RWPE2 (cell line): ENCODE results near the gene MEG3.

Experiments used
- ATAC-seq: fragments of 200-7000 bp; cut with Tn5 transposase; 3 replicates; pipeline ENCODE4 v1.9.1; 2021; ENCODE audit warnings: low read depth
- DNase-seq: peaks from one replicate; pipeline ENCODE4 v3.0.0-alpha.2; 2020; ENCODE audit warnings: low spot score
- H3K27ac ChIP-seq: fragments of 450-650 bp; 2 replicates; pipeline ENCODE4 v1.5.1; 2017; ENCODE audit warnings: mild to moderate bottlenecking; ENCODE audit not compliant: poor library complexity, severe bottlenecking
- H3K27me3 ChIP-seq: fragments of 250-450 bp; sonication (Bioruptor Pico); 2 replicates; pipeline ENCODE4 v1.5.1; 2021; ENCODE audit warnings: mild to moderate bottlenecking, moderate library complexity; ENCODE audit not compliant: insufficient read depth, poor library complexity, severe bottlenecking
- H3K36me3 ChIP-seq: fragments of 250-450 bp; sonication (Bioruptor Pico); 2 replicates; pipeline ENCODE4 v1.5.1; 2020; ENCODE audit warnings: low read depth, mild to moderate bottlenecking, moderate library complexity
- H3K4me1 ChIP-seq: fragments of 250-450 bp; sonication (Bioruptor Pico); 2 replicates; pipeline ENCODE4 v1.5.1; 2021; ENCODE audit warnings: mild to moderate bottlenecking, moderate library complexity; ENCODE audit not compliant: insufficient read depth, poor library complexity, severe bottlenecking
- H3K4me3 ChIP-seq: fragments of 250-450 bp; sonication (Bioruptor Pico); 2 replicates; pipeline ENCODE4 v1.5.1; 2021; ENCODE audit warnings: mild to moderate bottlenecking, moderate library complexity; ENCODE audit not compliant: severe bottlenecking
- H3K9me3 ChIP-seq: fragments of 250-450 bp; sonication (Bioruptor Pico); 2 replicates; pipeline ENCODE4 v1.5.1; 2021; ENCODE audit warnings: mild to moderate bottlenecking, moderate library complexity; ENCODE audit not compliant: severe bottlenecking
- TF ChIP-seq, protein P1 (sequence below): fragments of 450-650 bp; IDR thresholded peaks from one replicate; pipeline ENCODE4 v1.5.1; 2017; ENCODE audit warnings: mild to moderate bottlenecking, moderate library complexity; ENCODE audit not compliant: poor library complexity, severe bottlenecking

Gene MEG3

DNA sequence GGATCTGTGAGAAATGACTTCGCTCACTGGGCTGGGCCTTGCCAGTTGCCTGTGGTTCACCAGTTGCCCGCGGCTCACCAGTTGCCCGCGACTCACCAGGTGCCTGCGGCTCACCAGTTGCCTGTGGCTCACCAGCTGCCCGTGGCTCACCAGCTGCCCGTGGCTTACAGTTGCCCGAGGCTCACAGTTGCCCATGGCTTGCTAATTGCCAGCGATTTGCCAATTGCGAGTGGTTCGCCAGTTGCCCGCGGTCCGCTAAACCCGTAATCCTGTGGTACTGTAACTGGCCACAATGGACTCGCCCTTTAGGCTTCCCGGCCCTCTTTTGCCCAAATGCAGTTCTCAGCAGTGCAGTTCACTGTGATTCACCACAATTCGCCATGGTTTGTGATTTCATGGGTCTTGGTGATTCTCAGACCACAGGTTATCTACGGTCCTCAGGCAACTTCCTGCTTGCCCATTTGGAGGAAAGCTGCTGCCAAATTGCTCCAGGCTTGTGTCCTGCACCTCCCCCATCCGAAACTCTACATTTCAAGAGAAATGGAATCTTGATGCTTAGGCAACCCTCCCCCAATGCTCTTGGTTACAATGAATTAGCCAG, 15.0 kb upstream of the MEG3 start:
- no peak overlapping the region for H3K4me3 ChIP-seq
- DNase-seq, result no peak
- no peaks in the 10 kb centered on the region for H3K4me1 ChIP-seq
- no peak for ATAC-seq
- H3K36me3 ChIP-seq, result no peaks in the 10 kb centered on the region
- H3K9me3 ChIP-seq, result peaks cover 13% of the 10 kb centered on the region
- H3K27ac ChIP-seq, result no peak overlapping the region
- no peaks in the 10 kb centered on the region for H3K27me3 ChIP-seq
- TF ChIP-seq, protein P1, sequence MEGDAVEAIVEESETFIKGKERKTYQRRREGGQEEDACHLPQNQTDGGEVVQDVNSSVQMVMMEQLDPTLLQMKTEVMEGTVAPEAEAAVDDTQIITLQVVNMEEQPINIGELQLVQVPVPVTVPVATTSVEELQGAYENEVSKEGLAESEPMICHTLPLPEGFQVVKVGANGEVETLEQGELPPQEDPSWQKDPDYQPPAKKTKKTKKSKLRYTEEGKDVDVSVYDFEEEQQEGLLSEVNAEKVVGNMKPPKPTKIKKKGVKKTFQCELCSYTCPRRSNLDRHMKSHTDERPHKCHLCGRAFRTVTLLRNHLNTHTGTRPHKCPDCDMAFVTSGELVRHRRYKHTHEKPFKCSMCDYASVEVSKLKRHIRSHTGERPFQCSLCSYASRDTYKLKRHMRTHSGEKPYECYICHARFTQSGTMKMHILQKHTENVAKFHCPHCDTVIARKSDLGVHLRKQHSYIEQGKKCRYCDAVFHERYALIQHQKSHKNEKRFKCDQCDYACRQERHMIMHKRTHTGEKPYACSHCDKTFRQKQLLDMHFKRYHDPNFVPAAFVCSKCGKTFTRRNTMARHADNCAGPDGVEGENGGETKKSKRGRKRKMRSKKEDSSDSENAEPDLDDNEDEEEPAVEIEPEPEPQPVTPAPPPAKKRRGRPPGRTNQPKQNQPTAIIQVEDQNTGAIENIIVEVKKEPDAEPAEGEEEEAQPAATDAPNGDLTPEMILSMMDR, result no peak

GRCh38 chr14:100813291-100813690, 12.6 kb upstream of the MEG3 start:
- TF ChIP-seq, protein P1, result no peak
- no peaks in the 10 kb centered on the region for H3K27me3 ChIP-seq

GRCh38 chr14:100815478-100816285, 10.2 kb upstream of the MEG3 start:
- TF ChIP-seq, protein P1, result no peak
- H3K4me3 ChIP-seq, result no peak overlapping the region
- no peak; the same call in 2 of the 3 replicates for ATAC-seq
- no peaks in the 10 kb centered on the region for H3K27me3 ChIP-seq
- no peak for DNase-seq
- no peaks in the 10 kb centered on the region for H3K4me1 ChIP-seq
- H3K27ac ChIP-seq, result no peak overlapping the region
- H3K9me3 ChIP-seq, result peaks cover 3% of the 10 kb centered on the region
- H3K36me3 ChIP-seq, result no peaks in the 10 kb centered on the region

More at GRCh38 chr14:100813291-100813690, 12.6 kb upstream of the MEG3 start:
- no peak overlapping the region for H3K4me3 ChIP-seq
- H3K4me1 ChIP-seq, result no peaks in the 10 kb centered on the region
- H3K27ac ChIP-seq, result no peak overlapping the region
- no peak for ATAC-seq
- no peak for DNase-seq
- no peaks in the 10 kb centered on the region for H3K36me3 ChIP-seq
- H3K9me3 ChIP-seq, result peaks cover 13% of the 10 kb centered on the region

DNA sequence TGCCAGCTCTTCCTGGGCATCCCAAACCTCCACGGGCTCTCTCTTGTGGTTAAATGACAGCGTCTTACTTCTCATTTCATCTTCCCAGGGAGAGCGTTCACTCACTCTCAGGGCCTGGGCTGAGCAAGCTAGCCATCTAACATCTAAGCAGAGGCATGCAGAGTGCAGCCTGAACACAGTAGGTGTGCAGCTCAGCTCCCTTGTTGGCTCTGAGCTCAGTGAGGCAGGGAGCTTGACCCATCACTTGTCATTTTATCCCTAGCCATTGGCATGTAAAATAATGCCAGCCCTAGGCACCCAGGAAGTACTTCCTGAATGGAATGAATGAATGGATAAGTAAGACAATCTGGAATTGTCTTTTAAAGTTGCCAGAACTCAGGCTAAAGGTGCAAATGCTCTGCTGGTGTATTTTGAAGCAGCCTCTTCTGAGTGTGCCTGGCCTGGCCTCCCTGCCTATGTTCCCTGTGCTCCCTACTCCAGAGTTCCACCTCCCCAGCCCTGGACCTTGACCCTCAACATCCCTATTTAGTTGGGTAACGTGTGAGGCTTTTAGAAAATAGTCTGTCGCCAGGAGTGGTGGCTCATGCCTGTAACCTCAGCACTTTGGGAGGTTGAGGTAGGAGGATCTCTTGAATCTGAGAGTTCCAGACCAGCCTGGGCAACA, 9.5 kb upstream of the MEG3 start:
- Histone ChIP-seq H3K4me1 (no peaks in the 10 kb centered on the region), H3K9me3 (no peaks in the 10 kb centered on the region), H3K27me3 (no peaks in the 10 kb centered on the region), H3K4me3 (no peak overlapping the region), H3K27ac (no peak overlapping the region), H3K36me3 (no peaks in the 10 kb centered on the region)
- DNase-seq, result no peak
- TF ChIP-seq, protein P1, result no peak
- ATAC-seq, result no peak
